HG02763 (cell line): ENCODE measurements around the gene ADRA2B.
A peak's percentile ranks its signal among the peaks of the same experiment; 100 is the strongest.
"Not testable (repeated sequence)": the region's sequence is repeated elsewhere in the genome, so short reads cannot be mapped to it uniquely, and the experiment has no call there.

Experiments
- ATAC-seq: cut with Tn5 transposase; IDR thresholded peaks from one replicate; pipeline ENCODE4 v1.9.1; 2021; ENCODE audit warnings: mild to moderate bottlenecking, moderate library complexity; ENCODE audit not compliant: unreplicated experiment

The ADRA2B gene

GRCh38 chr2:96150791-96151594, 34.6 kb upstream of the ADRA2B start:
- ATAC-seq = no peak

- ATAC-seq = no peak
Observed at GRCh38 chr2:96150007-96150640, 33.8 kb upstream of the ADRA2B start.

- ATAC-seq = peak; percentile 35
Observed at GRCh38 chr2:96148410-96149217, 32.2 kb upstream of the ADRA2B start.

- ATAC-seq = no peak
Observed at GRCh38 chr2:96147593-96148201, 31.3 kb upstream of the ADRA2B start.

DNA sequence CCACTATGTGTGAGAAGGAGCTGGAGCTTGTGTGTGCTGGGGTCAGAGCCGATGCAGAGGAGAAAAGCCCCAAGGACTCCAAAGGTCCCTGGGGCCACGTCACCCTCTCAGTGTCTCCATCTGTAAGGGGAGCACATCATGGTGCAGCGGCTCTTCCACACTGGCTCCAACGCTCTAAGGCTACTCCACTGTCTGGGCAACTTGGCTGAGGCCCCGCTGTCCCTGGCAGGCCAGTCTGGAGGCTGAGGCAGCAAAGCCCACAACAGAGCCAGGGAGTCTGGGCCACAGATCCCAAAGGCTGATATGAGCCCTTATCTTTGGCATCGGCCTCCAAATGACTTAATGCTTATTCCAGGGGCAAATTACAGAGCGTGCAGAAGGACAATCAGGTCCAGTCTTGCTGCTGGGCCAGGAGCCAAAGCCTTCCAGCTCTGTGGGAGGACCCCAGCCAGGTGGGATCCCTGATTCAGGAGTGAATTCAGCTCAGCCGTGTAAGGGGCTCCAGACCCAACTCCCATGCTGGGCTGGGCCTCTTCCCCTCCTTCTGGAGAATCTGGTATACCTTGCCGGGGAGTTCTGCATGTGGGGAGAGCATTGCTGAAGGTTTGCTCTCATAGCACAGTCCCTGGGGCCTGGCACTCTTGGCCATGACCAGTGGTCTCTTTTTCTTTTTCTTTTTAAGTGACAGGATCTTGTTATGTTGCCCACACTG, 30.7 kb upstream of the ADRA2B start:
- ATAC-seq = no peak

DNA sequence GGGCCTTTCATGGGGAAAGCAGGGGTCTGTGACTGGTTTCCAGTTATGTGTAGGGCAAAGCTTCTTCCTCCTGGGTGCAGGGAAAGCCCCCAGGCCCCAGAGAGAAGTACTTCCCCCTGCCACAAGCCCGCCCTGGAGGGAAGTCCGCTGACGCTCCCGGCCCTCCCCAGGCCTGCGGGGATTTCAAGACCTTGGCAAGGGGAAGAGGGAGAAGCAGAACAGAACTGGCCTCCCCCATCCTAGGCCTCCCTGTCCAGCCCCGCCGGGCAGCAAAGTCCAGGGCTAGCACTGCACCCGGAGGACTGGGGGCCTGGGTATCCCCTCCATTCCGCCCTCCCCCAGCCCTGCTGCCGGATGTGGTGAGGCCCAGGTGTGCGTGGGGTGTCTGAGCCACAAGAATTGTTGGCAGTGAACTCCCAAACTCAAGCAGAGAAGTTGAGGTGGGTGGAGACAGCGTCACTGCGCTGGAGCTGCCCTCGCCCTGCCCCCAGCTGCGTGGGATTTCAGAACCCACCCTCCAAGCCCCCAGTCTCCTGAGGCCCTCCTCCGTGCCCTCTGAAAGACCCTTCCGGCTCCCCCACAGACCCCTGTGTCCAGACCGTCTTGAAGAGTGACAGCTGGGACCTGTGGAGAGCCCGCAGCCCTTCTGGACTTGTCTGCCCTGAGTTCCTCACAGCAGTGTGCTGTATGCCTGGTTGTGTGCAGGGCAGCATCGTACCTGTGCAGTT, 29.9 kb upstream of the ADRA2B start:
- ATAC-seq = peak; percentile 31

GRCh38 chr2:96145848-96146152, 29.4 kb upstream of the ADRA2B start:
- ATAC-seq = no peak

- ATAC-seq = peak; percentile 46
Observed at GRCh38 chr2:96145036-96145847, 28.9 kb upstream of the ADRA2B start, which contains the start of gene DUSP2. TSS of gene DUSP2 (minus strand) at chr2:96145440. CDS start at chr2:96145354, 86 bp downstream.

DNA sequence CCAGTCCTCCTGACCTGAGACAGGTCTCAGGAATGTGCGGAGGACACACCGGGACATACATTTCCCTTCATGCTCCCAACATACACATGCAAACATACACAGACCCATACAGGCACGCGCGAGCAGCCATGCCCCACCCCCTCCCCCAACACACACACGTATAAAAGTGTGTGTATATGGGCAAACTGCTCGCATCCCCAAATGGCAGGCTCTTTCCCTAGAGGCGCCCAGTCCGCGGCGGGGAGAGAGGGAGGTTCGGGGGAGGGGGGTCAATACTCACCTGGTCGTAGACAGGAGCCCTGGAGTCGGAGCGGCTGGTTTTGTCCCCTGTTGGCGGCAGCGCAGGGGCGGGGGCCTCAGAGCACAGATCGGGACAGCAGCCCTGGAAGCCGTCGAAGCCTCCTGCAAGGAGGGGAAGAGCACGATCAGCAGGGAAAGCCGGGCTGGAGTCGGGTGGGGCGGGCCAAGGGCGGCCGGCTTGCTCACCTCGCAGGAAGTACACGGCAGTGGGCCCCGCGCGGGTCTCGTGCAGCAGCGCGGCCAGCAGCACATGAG, 28.2 kb upstream of the ADRA2B start:
- ATAC-seq = no peak

DNA sequence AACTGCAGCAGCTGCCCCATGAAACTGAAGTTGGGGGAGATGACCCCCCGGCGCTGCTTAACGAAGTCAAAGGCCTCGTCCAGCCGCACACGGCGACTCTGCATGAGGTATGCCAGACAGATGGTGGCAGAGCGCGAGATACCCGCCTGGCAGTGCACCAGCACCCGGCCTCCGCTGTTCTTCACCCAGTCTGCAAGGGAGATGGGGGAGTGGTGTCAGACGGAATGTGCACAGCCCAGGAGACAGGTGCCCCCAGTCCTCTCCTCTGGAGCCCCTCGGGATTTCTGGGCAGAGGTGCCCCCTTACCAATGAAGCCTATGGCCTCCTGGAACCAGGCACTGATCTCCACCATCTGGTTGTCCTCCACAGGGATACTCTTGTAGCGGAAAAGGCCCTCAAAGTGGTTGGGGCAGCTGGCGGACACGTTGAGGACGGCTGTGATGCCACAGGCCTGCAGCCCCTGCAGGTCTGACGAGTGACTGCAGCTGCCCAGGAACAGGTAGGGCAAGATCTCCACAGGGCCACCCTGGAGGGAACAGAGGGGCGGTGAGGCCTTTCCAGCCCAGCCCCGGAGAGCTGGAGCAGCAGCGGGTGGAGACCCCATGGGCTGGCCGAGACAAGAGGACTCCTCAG, 27.6 kb upstream of the ADRA2B start:
- ATAC-seq = no peak

- no peak for ATAC-seq
Observed at GRCh38 chr2:96143231-96143847, 27.0 kb upstream of the ADRA2B start.

DNA sequence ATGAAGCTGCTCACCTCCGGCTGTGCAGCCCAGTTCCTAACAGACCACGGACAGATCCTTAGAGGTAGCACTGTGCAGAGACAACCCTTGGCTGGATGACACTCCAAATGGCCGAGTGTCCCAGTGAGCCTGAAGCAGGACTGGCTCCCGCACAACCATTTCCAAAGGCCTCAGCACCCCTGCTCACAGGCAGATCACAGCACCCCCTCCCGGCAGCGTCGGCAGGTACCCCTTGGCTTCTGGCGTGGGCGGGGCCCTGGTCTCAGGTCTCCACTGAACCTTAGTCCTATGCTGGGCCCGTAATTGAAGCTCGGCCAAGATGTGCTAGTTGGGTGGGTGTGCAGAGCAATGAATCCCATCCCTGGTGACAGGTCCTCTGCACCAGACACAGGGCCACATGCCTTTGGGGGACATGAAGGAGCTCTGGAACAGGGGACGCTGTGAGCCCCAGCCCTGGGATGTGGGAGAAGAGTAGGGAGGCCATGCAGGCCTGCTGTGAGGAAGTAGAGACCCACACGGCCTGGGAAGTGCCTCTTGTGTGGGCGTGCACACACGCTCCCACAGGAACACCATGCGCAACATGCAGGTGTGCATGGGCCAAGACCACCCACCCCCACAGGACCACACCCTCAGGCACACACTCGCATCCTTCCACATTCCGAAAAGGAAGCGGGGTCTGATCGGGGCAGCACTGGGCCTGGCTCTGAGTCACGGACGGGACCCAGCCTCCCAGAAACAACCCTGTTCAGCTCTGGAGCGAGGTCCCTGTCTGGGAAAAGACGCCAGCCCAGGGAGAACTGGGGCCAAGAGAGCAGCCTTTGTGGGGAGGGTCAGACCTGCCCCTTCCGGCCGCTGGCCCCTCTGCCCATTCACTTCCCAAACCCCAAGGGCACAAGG, 26.1 kb upstream of the ADRA2B start:
- ATAC-seq = no peak

GRCh38 chr2:96141624-96141967, 25.2 kb upstream of the ADRA2B start:
- ATAC-seq = not testable (repeated sequence)

DNA sequence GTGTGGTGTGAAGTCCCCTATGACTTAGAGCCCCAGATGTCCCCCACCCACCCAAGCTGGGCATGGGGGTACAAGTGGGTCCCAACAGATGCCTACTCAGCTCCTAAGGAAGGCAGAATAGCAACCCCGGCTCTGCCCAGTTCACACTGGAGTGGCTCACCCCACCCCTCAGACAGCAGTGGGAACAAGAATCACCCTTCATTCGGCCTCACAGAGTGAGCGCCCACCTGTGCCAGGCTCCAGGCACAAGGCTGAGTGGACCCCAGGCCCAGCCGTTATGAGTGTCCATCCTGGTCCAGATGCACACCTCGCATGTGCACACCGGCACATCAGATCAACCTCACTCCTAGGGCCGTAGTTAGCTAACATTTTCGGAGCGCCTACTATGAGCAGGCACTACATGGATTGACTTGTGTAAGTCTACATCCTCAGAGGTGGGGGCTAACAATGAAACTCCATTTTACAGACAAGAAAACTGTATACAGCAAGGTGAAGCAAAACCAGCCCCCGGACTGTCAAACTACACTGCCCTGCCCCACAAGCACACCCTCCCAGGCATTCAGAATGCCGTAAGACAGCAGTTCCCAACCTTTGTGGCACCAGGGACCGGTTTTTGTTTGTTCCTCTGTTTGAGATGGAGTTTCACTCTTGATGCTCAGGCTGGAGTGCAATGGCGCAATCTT, 24.7 kb upstream of the ADRA2B start:
- no peak for ATAC-seq

DNA sequence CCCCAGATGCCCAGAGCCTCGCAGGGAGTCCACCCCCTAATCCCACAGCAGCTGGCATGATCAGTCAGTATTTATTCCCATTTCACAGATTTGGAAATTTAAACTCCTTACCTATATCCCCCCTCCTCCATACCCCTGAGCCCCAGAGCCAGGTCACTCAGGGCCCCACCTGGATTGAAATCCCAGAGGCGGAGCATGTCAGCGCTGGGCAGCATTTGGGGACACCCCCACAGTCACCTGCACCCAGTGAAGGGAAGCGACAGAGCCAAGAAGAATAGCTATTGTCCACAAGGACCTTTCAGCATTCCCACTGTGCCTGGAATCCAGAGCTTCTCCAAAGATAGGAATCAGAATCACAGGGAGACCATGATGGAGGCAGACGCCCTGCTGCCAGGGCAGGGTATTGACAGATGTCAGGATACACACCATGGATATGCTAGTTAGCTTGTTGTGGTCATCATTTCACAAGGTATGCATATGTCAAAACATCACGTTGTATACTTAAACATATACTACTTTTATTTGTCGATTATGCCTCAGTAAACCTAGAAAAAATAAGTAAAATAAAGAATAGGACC, 22.9 kb upstream of the ADRA2B start:
- ATAC-seq = no peak
